PC-9 (cell line): ENCODE data around the gene WNT8B.

Experiments used
- EZH2 ChIP-seq: fragments of 200-600 bp; sonication (generic); IDR thresholded peaks from 2 replicates; pipeline ENCODE4 v1.8.0; 2017; ENCODE audit warnings: antibody characterized with exemption, low read depth
- TF ChIP-seq, protein P1 (sequence below): fragments of 200-600 bp; sonication (generic); conservative IDR thresholded peaks from 2 replicates; pipeline ENCODE4 v1.6.1; 2017; ENCODE audit warnings: mixed run types, antibody characterized with exemption, mild to moderate bottlenecking, moderate library complexity

GRCh38 chr10:100522945-100523344 lies 60.1 kb downstream of the WNT8B start:
- TF ChIP-seq, protein P1, sequence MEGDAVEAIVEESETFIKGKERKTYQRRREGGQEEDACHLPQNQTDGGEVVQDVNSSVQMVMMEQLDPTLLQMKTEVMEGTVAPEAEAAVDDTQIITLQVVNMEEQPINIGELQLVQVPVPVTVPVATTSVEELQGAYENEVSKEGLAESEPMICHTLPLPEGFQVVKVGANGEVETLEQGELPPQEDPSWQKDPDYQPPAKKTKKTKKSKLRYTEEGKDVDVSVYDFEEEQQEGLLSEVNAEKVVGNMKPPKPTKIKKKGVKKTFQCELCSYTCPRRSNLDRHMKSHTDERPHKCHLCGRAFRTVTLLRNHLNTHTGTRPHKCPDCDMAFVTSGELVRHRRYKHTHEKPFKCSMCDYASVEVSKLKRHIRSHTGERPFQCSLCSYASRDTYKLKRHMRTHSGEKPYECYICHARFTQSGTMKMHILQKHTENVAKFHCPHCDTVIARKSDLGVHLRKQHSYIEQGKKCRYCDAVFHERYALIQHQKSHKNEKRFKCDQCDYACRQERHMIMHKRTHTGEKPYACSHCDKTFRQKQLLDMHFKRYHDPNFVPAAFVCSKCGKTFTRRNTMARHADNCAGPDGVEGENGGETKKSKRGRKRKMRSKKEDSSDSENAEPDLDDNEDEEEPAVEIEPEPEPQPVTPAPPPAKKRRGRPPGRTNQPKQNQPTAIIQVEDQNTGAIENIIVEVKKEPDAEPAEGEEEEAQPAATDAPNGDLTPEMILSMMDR: no peak
- TF ChIP-seq EZH2: no peak
